Smooth muscle cell (in vitro differentiated cells): ENCODE data around the gene MACROD1. TPM values are rescaled to one million over a fixed set of nuclear protein-coding genes. Genes with fewer than 3 reads are reported as not detected.

ENCODE experiments used
- DNase-seq: peaks from one replicate; lab custom pipeline; 2025; ENCODE audit not compliant: unreplicated experiment; lab: John Stamatoyannopoulos, UW
- H2AFZ ChIP-seq: fragments of 200-600 bp; sonication (generic); 2 replicates; pipeline ENCODE4 v1.6.0; 2016; ENCODE audit warnings: antibody characterized with exemption, low read depth, mild to moderate bottlenecking
- H3F3A ChIP-seq: fragments of 200-600 bp; sonication (generic); 2 replicates; pipeline ENCODE4 v1.6.0; 2017; ENCODE audit warnings: antibody characterized with exemption, low read depth
- H3K27ac ChIP-seq: fragments of 200-600 bp; sonication (generic); 2 replicates; pipeline ENCODE4 v1.5.1; 2016; ENCODE audit warnings: low read depth, mild to moderate bottlenecking
- H3K27me3 ChIP-seq: fragments of 200-600 bp; sonication (generic); 2 replicates; pipeline ENCODE4 v1.6.1; 2016; ENCODE audit warnings: low read depth, mild to moderate bottlenecking
- H3K36me3 ChIP-seq: fragments of 200-600 bp; sonication (generic); 2 replicates; pipeline ENCODE4 v1.5.1; 2016; ENCODE audit warnings: low read depth
- H3K4me1 ChIP-seq: fragments of 200-600 bp; sonication (generic); 2 replicates; pipeline ENCODE4 v1.5.1; 2016; ENCODE audit warnings: low read depth
- H3K4me2 ChIP-seq: fragments of 200-600 bp; sonication (generic); 2 replicates; pipeline ENCODE4 v1.6.0; 2016; ENCODE audit warnings: mild to moderate bottlenecking
- H3K4me3 ChIP-seq: fragments of 200-600 bp; sonication (generic); 2 replicates; pipeline ENCODE4 v1.5.1; 2016; ENCODE audit warnings: mild to moderate bottlenecking
- H3K79me2 ChIP-seq: fragments of 200-600 bp; sonication (generic); 2 replicates; pipeline ENCODE4 v1.6.0; 2016; ENCODE audit warnings: low read depth, mild to moderate bottlenecking
- H3K9ac ChIP-seq: fragments of 200-600 bp; sonication (generic); 2 replicates; pipeline ENCODE4 v1.6.0; 2016; ENCODE audit warnings: low read depth
- H3K9me3 ChIP-seq: fragments of 200-600 bp; sonication (generic); replicated peaks from 2 replicates; pipeline ENCODE4 v1.5.1; 2016; ENCODE audit warnings: low read depth
- H4K20me1 ChIP-seq: fragments of 200-600 bp; sonication (generic); 2 replicates; pipeline ENCODE4 v1.6.0; 2016; ENCODE audit warnings: low read depth
- CTCF ChIP-seq: fragments of 200-600 bp; sonication (generic); IDR thresholded peaks from 2 replicates; pipeline ENCODE4 v1.5.1; 2017; ENCODE audit warnings: borderline replicate concordance, mild to moderate bottlenecking, antibody characterized with exemption; ENCODE audit not compliant: insufficient read depth, poor library complexity, severe bottlenecking
- WGBS: methylation state at CpG from one replicate; pipeline ENCODE4 v1.1.7; 2016; ENCODE audit warnings: low lambda C conversion rate; 5-methylcytosine and 5-hydroxymethylcytosine counted together
- polyA plus RNA-seq: library from polyadenylated mRNA; unstranded; fragments of >200 nt; fragmentation: Nextera tagmentation; extraction: Ambion mirVana; gene quantifications from 2 replicates; pipeline ENCODE4 v1.2.1, GENCODE V29; 2016
- total RNA-seq: library from RNA; depleted of rRNA; stranded (reverse); fragments of >200 nt; gene quantifications from 2 replicates; pipeline ENCODE4 v1.2.3, GENCODE V29; 2014

Gene MACROD1
- total and polyA plus RNA-seq, 2 experiments from 2014 or later: 9.2 to 32.6 TPM

GRCh38 chr11:64018310-64018709, 147.6 kb downstream of the MACROD1 start:
- H3K79me2 ChIP-seq: no peaks in the 10 kb centered on the region
- H3K9me3 ChIP-seq: no peaks in the 10 kb centered on the region
- no peak for DNase-seq
- no peak overlapping the region for H2AFZ ChIP-seq
- no peak for TF ChIP-seq CTCF
- no peaks in the 10 kb centered on the region for H3K4me1 ChIP-seq
- H3K36me3 ChIP-seq: no peaks in the 10 kb centered on the region
- no peak overlapping the region for H3K4me3 ChIP-seq
- no peak overlapping the region for H3K9ac ChIP-seq
- peaks cover 10% of the 10 kb centered on the region for H4K20me1 ChIP-seq
- no peak overlapping the region for H3K4me2 ChIP-seq
- WGBS: 98% methylated on average over 8 of the region's 8 CpGs
- no peaks in the 10 kb centered on the region for H3K27me3 ChIP-seq
- H3K27ac ChIP-seq: no peak overlapping the region
- no peaks in the 10 kb centered on the region for H3F3A ChIP-seq

- no peak for TF ChIP-seq CTCF
- no peak overlapping the region for H3K27ac ChIP-seq
- peaks cover 10% of the 10 kb centered on the region for H4K20me1 ChIP-seq
- no peak overlapping the region for H3K4me2 ChIP-seq
- no peak for DNase-seq
- H3K27me3 ChIP-seq: no peaks in the 10 kb centered on the region
- H3K9me3 ChIP-seq: no peaks in the 10 kb centered on the region
- H3F3A ChIP-seq: no peaks in the 10 kb centered on the region
- H3K4me1 ChIP-seq: no peaks in the 10 kb centered on the region
- H3K9ac ChIP-seq: no peak overlapping the region
- H3K36me3 ChIP-seq: no peaks in the 10 kb centered on the region
- WGBS: 98% methylated on average over 5 of the region's 7 CpGs
- no peak overlapping the region for H2AFZ ChIP-seq
- H3K79me2 ChIP-seq: no peaks in the 10 kb centered on the region
- H3K4me3 ChIP-seq: no peak overlapping the region
Measured at GRCh38 chr11:64017945-64018224, 148.0 kb downstream of the MACROD1 start.

- H3K9ac ChIP-seq: no peak overlapping the region
- H3F3A ChIP-seq: no peaks in the 10 kb centered on the region
- H3K79me2 ChIP-seq: no peaks in the 10 kb centered on the region
- H3K4me1 ChIP-seq: no peaks in the 10 kb centered on the region
- no peak for TF ChIP-seq CTCF
- H4K20me1 ChIP-seq: peaks cover 10% of the 10 kb centered on the region
- no peak overlapping the region for H3K27ac ChIP-seq
- no peaks in the 10 kb centered on the region for H3K27me3 ChIP-seq
- H3K9me3 ChIP-seq: no peaks in the 10 kb centered on the region
- H2AFZ ChIP-seq: no peak overlapping the region
- WGBS: 93% methylated on average over 34 of the region's 35 CpGs
- H3K36me3 ChIP-seq: no peaks in the 10 kb centered on the region
- no peak for DNase-seq
- no peak overlapping the region for H3K4me2 ChIP-seq
- H3K4me3 ChIP-seq: no peak overlapping the region
Measured at GRCh38 chr11:64015935-64016845, 149.7 kb downstream of the MACROD1 start.

- peaks cover 10% of the 10 kb centered on the region for H4K20me1 ChIP-seq
- no peaks in the 10 kb centered on the region for H3K27me3 ChIP-seq
- H3K36me3 ChIP-seq: no peaks in the 10 kb centered on the region
- TF ChIP-seq CTCF: no peak
- H3K9me3 ChIP-seq: no peaks in the 10 kb centered on the region
- H3K4me3 ChIP-seq: no peak overlapping the region
- no peak overlapping the region for H3K27ac ChIP-seq
- no peaks in the 10 kb centered on the region for H3K79me2 ChIP-seq
- no peaks in the 10 kb centered on the region for H3K4me1 ChIP-seq
- H2AFZ ChIP-seq: no peak overlapping the region
- H3K9ac ChIP-seq: no peak overlapping the region
- 89% methylated on average over 20 of the region's 20 CpGs for WGBS
- DNase-seq: no peak
- H3K4me2 ChIP-seq: no peak overlapping the region
- no peaks in the 10 kb centered on the region for H3F3A ChIP-seq
Measured at GRCh38 chr11:64015510-64015909, 150.4 kb downstream of the MACROD1 start.
